HG02943 (cell line): ENCODE data around the gene ASB15.
"Not testable (repeated sequence)": the region's sequence is repeated elsewhere in the genome, so short reads cannot be mapped to it uniquely, and the experiment has no call there.

ENCODE experiments used
- ATAC-seq: cut with Tn5 transposase; IDR thresholded peaks from one replicate; pipeline ENCODE4 v1.9.1; 2021; ENCODE audit warnings: mild to moderate bottlenecking, low read depth, moderate library complexity; ENCODE audit not compliant: unreplicated experiment

The ASB15 gene

GRCh38 chr7:123634011-123634573, 32.5 kb downstream of the ASB15 start:
- ATAC-seq, result not testable (repeated sequence)

- no peak for ATAC-seq
These were observed 34.1 kb downstream of the ASB15 start for GRCh38 chr7:123635551-123636359.

- ATAC-seq, result no peak
These were observed 35.6 kb downstream of the ASB15 start for GRCh38 chr7:123637203-123637602.

- no peak for ATAC-seq
These were observed 36.3 kb downstream of the ASB15 start for GRCh38 chr7:123637878-123638277.

- ATAC-seq, result no peak
These were observed 38.0 kb downstream of the ASB15 start for GRCh38 chr7:123639631-123640030.

GRCh38 chr7:123640583-123640982, 39.0 kb downstream of the ASB15 start:
- ATAC-seq, result no peak

- no peak for ATAC-seq
These were observed 40.3 kb downstream of the ASB15 start for GRCh38 chr7:123641901-123642300.

GRCh38 chr7:123643495-123644441, 42.1 kb downstream of the ASB15 start:
- no peak for ATAC-seq

- ATAC-seq, result no peak
These were observed 43.9 kb downstream of the ASB15 start for GRCh38 chr7:123645516-123645915.

GRCh38 chr7:123647106-123647730, 45.6 kb downstream of the ASB15 start:
- no peak for ATAC-seq

GRCh38 chr7:123649964-123650363, 48.3 kb downstream of the ASB15 start:
- no peak for ATAC-seq

- no peak for ATAC-seq
These were observed 49.0 kb downstream of the ASB15 start for GRCh38 chr7:123650595-123650994.

- ATAC-seq, result no peak
These were observed 50.8 kb downstream of the ASB15 start for GRCh38 chr7:123652406-123652805.

- ATAC-seq, result no peak
These were observed 51.5 kb downstream of the ASB15 start for GRCh38 chr7:123653162-123653561.

- ATAC-seq, result no peak
These were observed 54.0 kb downstream of the ASB15 start, which contains the start of gene LMOD2 for GRCh38 chr7:123655614-123656013. TSS of gene LMOD2 (plus strand) at chr7:123655866. CDS start at chr7:123655964, 98 bp downstream.

- ATAC-seq, result no peak
These were observed 55.1 kb downstream of the ASB15 start for GRCh38 chr7:123656544-123657303.

- no peak for ATAC-seq
These were observed 55.7 kb downstream of the ASB15 start for GRCh38 chr7:123657304-123657685.

- no peak for ATAC-seq
These were observed 56.4 kb downstream of the ASB15 start for GRCh38 chr7:123658023-123658422.

- ATAC-seq, result no peak
These were observed 59.1 kb downstream of the ASB15 start for GRCh38 chr7:123660514-123661354.
